LoVo (cell line): Measurements from ENCODE around the gene ASXL2.
"Not testable (repeated sequence)": the region's sequence is repeated elsewhere in the genome, so short reads cannot be mapped to it uniquely, and the experiment has no call there.

ENCODE experiments used
- DNase-seq: peaks from one replicate; pipeline ENCODE4 v3.0.0-alpha.2; 2016; ENCODE audit warnings: low spot score

ASXL2 gene

GRCh38 chr2:25735835-25736234 is 142.5 kb downstream of the ASXL2 start:
- no peak for DNase-seq

GRCh38 chr2:25728559-25728958 is 149.7 kb downstream of the ASXL2 start:
- no peak for DNase-seq

- no peak for DNase-seq
These were observed 151.8 kb downstream of the ASXL2 start for GRCh38 chr2:25726522-25726921.

- DNase-seq, result no peak
These were observed 152.4 kb downstream of the ASXL2 start for GRCh38 chr2:25725877-25726276.

GRCh38 chr2:25724756-25725155 is 153.5 kb downstream of the ASXL2 start:
- DNase-seq, result no peak

GRCh38 chr2:25722224-25722623 is 156.1 kb downstream of the ASXL2 start:
- DNase-seq, result no peak

GRCh38 chr2:25720575-25720974 is 157.7 kb downstream of the ASXL2 start:
- no peak for DNase-seq

- DNase-seq, result no peak
These were observed 163.5 kb downstream of the ASXL2 start for GRCh38 chr2:25714740-25715139.

GRCh38 chr2:25712455-25712854 is 165.8 kb downstream of the ASXL2 start:
- DNase-seq, result no peak

- DNase-seq, result no peak
These were observed 166.5 kb downstream of the ASXL2 start for GRCh38 chr2:25711675-25712354.

- no peak for DNase-seq
These were observed 167.5 kb downstream of the ASXL2 start for GRCh38 chr2:25710750-25711149.

- DNase-seq, result no peak
These were observed 168.9 kb downstream of the ASXL2 start for GRCh38 chr2:25709349-25709748.

GRCh38 chr2:25707927-25708590 is 170.2 kb downstream of the ASXL2 start:
- peak; percentile 21 for DNase-seq

- DNase-seq, result not testable (repeated sequence)
These were observed 172.7 kb downstream of the ASXL2 start for GRCh38 chr2:25705575-25705974.

- DNase-seq, result no peak
These were observed 176.5 kb downstream of the ASXL2 start for GRCh38 chr2:25701801-25702200.

GRCh38 chr2:25700221-25700660 is 178.0 kb downstream of the ASXL2 start:
- peak; percentile 85 for DNase-seq

GRCh38 chr2:25699216-25699615 is 179.1 kb downstream of the ASXL2 start:
- DNase-seq, result no peak

- no peak for DNase-seq
These were observed 179.5 kb downstream of the ASXL2 start for GRCh38 chr2:25698752-25699151.

- no peak for DNase-seq
These were observed 180.5 kb downstream of the ASXL2 start for GRCh38 chr2:25697559-25698341.

GRCh38 chr2:25692737-25693445 is 185.4 kb downstream of the ASXL2 start:
- no peak for DNase-seq

- no peak for DNase-seq
These were observed 186.1 kb downstream of the ASXL2 start for GRCh38 chr2:25692143-25692542.

- peak; percentile 37 for DNase-seq
These were observed 188.2 kb downstream of the ASXL2 start for GRCh38 chr2:25690058-25690457.
